ENCODE data around the gene TAS1R2.

The TAS1R2 gene

GRCh38 chr1:18812453-18812939 is 47.0 kb downstream of the TAS1R2 start:
- no peaks in the 10 kb centered on the region for H3K27me3 ChIP-seq
- no peak for DNase-seq

GRCh38 chr1:18811733-18812452 is 47.6 kb downstream of the TAS1R2 start:
- TF ChIP-seq CTCF (IDR thresholded peaks at IDR 0.05; ENCODE audit: low read depth, low read length), result no peak
- Histone ChIP-seq H3K4me1 (no peaks in the 10 kb centered on the region), H3K4me3 (ENCODE audit: low read depth, low read length) (no peak overlapping the region), H3K9me3 (no peaks in the 10 kb centered on the region), H3K36me3 (no peaks in the 10 kb centered on the region), H3K27me3 (no peaks in the 10 kb centered on the region)
- DNase-seq, result no peak

More at GRCh38 chr1:18812453-18812939, 47.0 kb downstream of the TAS1R2 start:
- Histone ChIP-seq H3K36me3 (no peaks in the 10 kb centered on the region), H3K4me3 (ENCODE audit: low read depth, low read length) (no peak overlapping the region), H3K9me3 (no peaks in the 10 kb centered on the region), H3K4me1 (no peaks in the 10 kb centered on the region)
- TF ChIP-seq CTCF (IDR thresholded peaks at IDR 0.05; ENCODE audit: low read depth, low read length), result no peak

DNA sequence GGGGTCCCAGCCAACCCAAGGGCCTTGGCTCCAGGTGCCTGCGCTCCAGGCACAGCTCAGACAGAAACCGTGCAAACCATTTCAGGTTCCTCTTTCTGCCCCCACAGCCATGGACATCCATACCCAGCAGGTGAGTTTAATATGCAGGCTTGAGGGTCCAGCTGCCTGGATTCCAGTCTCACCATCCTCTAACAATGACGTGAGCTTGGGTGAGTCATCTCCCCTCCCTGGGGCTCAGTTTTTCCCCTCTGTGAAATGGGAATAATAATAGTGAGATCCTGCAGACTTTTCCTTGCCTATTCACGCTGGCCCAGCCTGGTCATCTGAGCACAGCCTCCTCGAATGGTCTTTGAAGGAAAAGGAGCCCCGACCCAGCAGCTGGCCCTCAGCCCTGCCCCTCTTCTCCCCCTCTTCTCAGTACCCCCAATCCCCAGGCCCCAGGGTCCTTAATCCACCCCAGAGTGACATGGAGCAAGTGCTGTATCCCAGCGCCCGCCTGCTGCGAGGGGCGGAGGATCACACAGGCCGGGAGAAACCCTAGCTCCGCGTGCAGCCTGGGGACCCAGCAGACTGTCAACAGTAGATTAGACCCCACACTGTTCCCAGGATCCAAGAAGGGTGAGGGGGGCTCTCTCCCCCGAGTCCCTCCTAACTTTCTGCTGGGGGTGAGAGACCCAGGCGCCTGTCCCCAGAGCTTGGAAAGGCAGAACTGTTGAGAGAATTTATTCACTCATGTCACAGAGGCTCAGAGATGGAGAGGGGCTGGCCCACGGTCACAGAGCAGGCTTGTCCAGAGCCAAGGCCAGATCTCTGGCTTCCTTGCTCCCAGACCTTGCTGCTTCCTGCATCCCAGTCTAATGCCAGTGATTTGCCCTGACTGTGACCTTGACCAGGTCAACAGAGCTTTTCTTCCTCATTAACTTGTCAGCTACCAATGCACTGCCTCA is 49.2 kb downstream of the TAS1R2 start:
- H3K27me3 ChIP-seq, result no peaks in the 10 kb centered on the region
- H3K36me3 ChIP-seq, result no peaks in the 10 kb centered on the region
- no peaks in the 10 kb centered on the region for H3K4me1 ChIP-seq
- no peak for TF ChIP-seq CTCF (IDR thresholded peaks at IDR 0.05; ENCODE audit: low read depth, low read length)
- no peak for DNase-seq
- H3K4me3 ChIP-seq (ENCODE audit: low read depth, low read length), result no peak overlapping the region
- no peaks in the 10 kb centered on the region for H3K9me3 ChIP-seq

- no peaks in the 10 kb centered on the region for H3K4me1 ChIP-seq
- no peaks in the 10 kb centered on the region for H3K27me3 ChIP-seq
- no peaks in the 10 kb centered on the region for H3K36me3 ChIP-seq
- H3K9me3 ChIP-seq, result no peaks in the 10 kb centered on the region
- DNase-seq, result no peak
- TF ChIP-seq CTCF (IDR thresholded peaks at IDR 0.05; ENCODE audit: low read depth, low read length), result no peak
- no peak overlapping the region for H3K4me3 ChIP-seq (ENCODE audit: low read depth, low read length)
Observed at GRCh38 chr1:18808550-18808949, 50.9 kb downstream of the TAS1R2 start.

DNA sequence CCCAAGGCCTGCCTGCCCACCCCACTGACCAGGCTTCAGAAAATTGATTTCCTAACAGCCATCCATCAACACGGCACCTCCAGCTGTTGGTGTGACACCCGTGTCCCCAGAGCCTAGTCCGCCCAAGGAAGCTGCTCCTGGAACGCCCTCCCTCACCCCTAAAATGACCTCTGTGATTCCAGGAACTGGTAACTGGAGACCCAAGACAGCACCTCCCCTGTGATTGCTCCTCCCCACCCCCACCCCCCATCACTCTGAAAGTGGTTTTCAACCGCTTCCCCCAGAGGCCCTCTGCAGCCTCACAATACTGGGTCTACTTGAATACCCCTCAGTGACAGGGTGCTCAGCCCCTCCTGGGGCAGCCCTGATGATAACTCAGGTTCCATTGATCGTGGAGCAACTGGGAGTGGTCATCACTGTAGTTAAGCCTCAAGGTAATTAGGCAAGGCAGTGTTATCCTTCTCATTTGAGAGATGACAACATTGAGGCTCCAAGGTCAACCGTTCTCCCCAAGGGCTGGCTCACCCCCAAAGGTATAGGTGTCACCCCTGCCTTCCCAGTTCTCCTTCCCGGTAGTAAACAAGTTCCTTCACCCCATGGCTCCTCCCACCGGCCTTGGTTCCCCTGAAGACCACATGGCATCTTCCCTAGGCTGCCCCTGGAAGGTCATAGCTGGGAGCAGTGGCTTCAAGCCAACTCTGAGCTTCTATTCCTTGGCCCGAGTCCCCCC is 52.0 kb downstream of the TAS1R2 start:
- H3K27me3 ChIP-seq, result no peaks in the 10 kb centered on the region
- no peaks in the 10 kb centered on the region for H3K9me3 ChIP-seq
- H3K4me3 ChIP-seq (ENCODE audit: low read depth, low read length), result no peak overlapping the region
- TF ChIP-seq CTCF (IDR thresholded peaks at IDR 0.05; ENCODE audit: low read depth, low read length), result no peak
- H3K36me3 ChIP-seq, result no peaks in the 10 kb centered on the region
- H3K4me1 ChIP-seq, result no peaks in the 10 kb centered on the region
- no peak for DNase-seq

All from BE2C (cell line).